ENCODE measurements around the gene NXPH1.
"Not testable (repeated sequence)": the region's sequence is repeated elsewhere in the genome, so short reads cannot be mapped to it uniquely, and the experiment has no call there.

NXPH1 gene

DNA sequence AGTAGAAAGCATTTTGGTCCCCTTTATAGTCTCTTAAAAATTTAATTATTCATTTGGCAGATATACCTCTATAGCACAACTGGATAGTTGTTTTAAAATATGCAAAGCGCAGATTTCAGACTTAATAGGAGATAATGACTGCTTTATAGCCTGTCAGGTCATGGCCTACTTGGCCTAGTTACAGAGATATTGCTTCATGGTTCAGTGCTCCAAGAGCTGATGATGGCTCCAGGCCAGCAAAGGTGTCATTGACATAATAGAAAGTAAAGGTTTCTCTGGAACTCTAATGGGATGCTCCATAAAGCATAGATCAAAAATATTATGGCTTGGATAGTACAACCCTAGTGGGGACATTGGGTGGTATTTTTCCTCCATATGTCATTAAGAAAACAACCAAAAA lies 285.7 kb downstream of the NXPH1 start:
- DNase-seq (ENCODE audit: low read depth in 2 of 2), result no peak

DNA sequence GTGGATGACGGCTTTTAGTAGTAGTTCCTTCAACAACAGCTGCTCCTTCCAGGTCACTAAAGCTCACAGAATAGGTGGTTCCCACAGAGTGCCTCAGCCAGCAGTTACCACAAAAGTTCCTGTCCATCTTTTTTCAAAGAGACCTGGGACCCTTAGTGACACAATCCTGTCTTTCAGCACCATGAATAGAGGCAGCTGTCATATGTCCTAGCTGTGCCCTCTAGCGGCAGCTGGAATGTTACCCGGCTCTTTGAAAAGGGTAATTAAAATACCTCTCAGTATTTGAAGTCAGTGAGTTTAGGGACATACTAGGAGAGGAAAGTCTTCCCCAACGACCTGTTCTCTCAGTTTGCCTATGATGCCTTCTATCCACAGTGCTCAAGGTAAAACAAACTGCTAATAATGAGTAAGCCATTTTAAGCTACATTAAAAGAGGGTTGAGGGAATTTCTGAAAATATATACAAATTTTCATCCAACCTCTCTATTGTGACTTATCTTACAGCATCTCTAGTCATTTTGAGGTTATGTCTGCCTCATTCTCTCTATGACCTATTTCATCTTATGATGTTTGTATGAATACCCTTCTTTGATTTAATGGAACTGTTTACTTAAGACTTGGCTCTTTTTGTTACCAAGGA lies 290.8 kb downstream of the NXPH1 start:
- no peak for DNase-seq (ENCODE audit: low read depth in 2 of 2)

DNA sequence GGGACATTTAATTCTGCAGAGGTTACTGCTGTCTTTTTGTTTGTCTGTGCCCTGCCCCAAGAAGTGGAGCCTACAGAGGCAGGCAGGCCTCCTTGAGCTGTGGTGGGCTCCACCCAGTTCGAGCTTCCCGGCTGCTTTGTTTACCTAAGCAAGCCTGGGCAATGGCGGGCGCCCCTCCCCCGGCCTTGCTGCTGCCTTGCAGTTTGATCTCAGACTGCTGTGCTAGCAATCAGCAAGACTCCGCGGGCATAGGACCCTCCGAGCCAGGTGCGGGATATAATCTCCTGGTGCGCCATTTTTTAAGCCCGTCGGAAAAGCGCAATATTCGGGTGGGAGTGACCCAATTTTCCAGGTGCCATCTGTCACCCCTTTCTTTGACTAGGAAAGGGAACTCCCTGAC lies 298.3 kb downstream of the NXPH1 start:
- not testable (repeated sequence) for DNase-seq (ENCODE audit: low read depth in 2 of 2)

DNA sequence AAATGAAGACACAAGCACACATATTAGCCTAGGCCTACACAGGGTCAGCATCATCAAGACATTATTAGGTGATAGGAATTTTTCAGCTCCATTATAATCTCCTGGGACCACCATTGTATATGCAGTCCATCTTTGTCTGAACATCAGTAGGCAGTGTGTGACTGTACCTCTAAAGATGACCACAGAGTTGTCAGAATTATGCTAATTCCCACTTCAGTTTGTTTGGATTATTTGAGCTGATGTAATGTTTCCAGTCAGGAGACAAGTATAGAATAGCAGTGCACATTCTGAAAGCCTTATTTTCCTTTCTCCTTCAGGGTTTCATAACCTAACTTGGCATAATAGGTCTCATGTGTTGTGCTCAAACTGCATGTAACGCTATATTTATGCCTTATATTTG lies 306.4 kb downstream of the NXPH1 start:
- no peak for DNase-seq (ENCODE audit: low read depth in 2 of 2)

DNA sequence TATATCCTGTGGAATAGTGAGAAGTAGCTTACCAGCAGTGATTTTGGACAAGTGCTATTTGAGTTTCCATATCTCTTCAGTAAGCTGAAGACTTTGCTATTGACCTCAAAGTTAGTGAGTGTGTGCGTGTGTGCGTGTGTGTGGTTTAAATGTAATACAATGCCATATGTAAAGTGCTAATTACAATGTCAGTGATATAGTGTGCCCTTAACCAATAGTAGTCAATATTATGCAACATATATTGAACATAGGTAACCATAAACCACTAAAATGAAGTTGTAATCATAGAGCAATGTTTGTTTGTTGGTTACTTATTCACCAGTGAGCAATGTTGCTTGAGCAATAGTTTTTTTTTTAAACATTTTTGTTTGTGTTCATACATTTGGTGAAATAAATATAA lies 309.4 kb downstream of the NXPH1 start:
- no peak for DNase-seq (ENCODE audit: low read depth in 2 of 2)

DNA sequence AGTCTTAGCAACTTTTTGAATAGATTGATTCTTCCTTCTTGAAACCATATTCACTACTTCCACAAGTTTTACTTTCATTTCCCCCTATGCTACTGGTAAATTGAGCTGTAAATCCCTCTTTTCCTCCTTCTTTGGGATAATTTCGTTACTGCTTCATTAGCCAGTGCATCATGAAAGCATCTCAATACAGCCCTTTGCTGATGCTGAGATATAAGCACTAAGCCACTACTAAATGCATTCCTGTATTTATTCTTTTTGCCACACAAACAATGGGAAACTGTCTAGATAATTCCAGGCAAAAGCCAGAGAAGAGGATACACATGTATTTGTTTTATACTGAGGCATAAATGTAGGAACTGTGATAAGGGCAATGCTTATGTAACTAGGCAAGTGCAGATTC lies 313.9 kb downstream of the NXPH1 start:
- DNase-seq (ENCODE audit: low read depth in 2 of 2), result no peak

DNA sequence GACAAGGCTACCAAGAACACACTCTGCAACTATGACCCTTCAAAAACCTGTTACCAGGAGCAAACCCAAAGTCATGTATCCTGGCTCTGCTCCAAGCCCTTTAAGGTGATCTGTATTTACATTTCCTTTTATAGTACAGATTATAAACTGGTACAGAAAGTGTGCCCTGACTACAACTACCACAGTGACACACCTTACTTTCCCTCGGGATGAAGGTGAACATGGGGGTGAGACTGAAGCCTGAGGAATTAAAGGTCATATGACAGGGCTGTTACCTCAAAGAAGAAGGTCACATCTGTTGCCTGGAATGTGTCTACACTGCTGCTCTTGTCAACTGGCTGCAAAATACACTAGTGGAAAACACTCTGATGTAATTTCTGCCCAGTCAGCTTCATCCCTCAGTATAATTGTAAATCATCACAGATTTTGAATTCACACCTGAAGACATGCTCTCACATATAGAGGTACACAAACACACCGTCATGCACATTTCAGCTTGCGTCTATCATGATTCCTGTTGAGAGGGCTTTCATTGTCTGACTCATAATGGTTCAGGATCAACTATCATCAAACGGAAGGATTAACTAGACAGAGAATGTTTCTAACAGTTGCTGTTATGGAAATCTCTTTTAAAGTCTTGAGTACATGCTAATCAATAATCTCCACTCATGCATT lies 318.3 kb downstream of the NXPH1 start:
- DNase-seq (ENCODE audit: low read depth in 2 of 2), result no peak

DNA sequence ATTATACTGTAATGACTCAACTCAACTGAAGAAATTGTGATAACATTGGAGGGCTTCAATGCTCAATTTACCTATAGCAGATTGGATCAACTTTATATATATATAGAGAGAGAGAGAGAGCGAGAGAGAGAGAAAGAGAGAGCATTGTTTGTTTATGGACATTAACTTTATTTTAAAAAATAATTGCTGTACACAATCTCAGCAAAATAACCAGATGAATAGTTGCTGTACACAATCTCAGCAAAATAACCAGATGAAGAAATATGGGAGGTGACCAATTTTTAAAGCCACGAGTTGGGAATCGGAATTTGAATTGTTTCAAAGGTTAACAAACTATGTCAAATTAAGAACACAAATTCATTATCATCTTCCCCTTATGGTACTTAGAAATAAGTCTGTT lies 319.9 kb downstream of the NXPH1 start:
- DNase-seq (ENCODE audit: low read depth in 2 of 2), result no peak

DNA sequence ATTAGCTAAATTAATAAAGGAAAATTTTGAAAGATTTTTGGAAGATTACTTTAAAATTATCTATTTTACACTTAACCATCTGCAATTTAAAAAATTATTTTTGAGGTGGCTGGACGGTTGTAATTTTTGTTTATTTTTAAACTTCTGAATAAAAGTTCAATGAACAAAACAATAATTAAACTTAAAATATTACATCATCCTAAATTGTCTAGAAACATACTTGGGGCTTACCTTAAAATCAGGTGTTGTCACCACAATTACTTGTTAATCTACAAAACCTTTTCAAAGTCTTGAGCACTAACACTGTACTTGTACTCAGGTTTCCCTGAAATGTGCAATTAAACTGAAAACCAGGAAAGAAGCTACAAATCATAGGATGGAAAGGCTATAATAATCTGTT lies 328.3 kb downstream of the NXPH1 start:
- DNase-seq (ENCODE audit: low read depth in 2 of 2), result no peak

DNA sequence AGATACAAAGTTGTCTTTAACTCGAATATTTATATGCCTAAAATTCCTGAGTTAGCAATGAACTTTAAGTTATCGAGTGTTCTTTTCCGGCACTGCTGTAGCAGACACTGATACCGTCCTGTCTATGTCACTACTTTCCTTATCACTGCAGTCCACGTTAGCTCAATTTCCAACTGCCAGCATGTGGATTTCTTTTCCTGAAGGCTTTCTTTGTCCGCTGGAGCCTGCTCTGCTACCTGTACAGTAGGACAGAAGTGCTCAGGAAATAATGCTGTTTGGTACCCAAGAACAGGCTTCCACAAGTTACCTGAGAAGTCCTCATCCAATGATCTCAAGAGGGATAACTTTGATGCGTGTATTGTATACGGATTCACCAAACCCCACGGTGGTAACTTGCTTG lies 329.4 kb downstream of the NXPH1 start:
- DNase-seq (ENCODE audit: low read depth in 2 of 2), result no peak

DNA sequence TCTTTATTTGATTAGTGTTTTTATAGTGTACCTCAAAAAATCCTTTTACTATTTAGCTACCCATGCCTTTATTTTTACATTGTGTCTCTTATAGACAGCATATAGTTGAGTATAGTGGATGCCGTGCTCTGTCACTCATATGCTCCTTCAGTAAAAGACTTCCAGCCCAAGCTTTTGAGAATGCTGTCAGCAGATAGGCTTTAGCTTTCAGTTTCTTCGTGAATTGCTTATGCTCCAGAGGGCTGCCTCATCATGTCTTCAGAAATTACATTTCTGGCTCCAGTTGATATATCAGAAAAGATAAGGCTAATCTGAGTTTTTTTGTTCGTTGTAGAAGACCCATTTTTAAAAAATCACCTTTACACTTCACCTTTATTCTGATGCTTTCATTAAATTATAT lies 332.0 kb downstream of the NXPH1 start:
- no peak for DNase-seq (ENCODE audit: low read depth in 2 of 2)

DNA sequence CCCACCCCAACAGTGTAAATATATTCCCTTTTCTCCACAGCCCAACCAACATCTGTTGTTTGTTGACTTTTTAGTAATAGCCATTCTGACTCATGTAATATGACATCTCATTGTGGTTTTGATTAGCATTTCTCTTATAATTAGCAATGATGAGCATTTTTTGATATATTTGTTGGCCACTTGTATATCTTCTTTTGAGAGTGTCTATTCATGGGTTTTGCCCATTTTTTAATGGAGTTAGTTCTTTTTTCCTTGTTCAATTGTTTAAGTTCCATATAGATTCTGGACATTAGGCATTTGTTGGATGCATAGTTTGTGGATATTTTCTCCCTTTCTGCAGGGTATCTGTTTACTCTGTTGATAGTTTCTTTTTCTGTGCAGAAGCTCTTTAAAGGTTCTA lies 340.1 kb downstream of the NXPH1 start:
- no peak for DNase-seq (ENCODE audit: low read depth in 2 of 2)

DNA sequence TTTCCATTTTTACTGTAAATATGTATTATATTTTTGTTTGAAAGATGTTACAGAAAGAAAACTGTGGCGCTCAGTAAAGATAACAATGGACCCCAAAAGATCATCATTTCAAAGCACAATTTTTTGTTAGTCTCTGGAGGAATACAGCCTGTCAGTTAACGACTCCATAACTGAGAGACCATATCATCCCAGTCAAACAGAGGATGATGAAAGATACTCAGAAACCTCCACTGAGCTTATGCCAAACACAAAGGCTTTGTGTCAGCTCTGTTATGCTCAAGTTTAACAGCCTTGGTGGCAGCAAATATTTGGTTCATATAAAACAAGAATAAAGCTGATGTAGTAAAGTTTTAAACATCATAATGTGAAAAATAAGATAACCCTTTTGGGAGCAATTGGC lies 345.1 kb downstream of the NXPH1 start:
- no peak for DNase-seq (ENCODE audit: low read depth in 2 of 2)

DNA sequence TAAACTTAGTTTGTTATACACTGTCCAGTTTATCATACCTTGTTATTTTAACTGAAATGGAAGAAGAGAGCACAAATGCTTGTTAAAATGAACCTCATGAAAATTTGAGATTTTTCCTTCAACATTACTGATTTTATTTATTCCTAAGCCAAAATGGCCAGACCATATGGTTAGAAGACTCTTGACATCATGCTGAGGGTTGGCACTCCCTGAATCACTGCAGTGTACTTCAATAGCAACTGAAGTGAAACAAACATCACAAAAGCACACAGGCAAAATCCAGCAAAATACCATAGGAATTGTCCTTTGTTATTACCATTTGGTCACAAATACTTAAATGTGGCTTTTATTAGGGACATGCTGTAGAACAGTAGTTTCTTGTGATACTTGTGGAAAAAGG lies 347.8 kb downstream of the NXPH1 start:
- no peak for DNase-seq (ENCODE audit: low read depth in 2 of 2)

DNA sequence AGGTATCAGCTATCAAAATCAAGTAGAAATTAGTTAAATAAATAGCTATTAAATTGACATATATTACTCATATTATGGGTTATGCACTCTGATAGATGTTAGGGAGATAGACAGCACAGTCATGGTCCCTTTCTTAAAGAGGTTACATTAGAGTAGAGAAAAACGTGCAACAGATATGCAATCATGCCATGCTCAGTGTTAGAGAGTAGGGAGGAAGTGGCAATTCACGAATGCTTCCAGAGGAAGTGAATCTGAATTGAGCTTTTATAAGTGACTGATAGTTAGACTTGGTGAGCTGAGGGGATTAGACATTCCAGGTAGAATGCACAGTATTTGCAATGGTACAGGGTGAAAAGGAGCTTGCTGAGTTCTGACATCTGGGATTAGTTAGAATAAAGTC lies 349.8 kb downstream of the NXPH1 start:
- DNase-seq (ENCODE audit: low read depth in 2 of 2), result no peak

DNA sequence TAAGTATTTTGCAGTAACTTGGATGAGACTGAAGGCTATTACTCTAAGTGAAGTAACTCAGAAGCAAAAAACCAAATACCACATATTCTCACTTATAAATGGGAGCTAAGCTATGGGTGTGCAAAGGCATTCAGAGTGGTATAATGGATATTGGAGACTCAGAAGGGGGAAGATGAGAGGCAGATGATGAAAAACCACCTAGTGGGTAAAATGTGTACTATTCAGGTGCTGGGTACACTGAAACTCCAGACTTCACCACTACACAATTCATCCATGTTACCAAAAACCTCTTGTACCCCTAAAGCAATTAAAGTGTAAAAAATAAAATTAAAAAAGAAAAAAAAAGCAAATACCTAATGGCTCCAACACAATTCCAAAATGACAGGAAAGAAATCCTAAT lies 351.7 kb downstream of the NXPH1 start:
- DNase-seq (ENCODE audit: low read depth in 2 of 2), result no peak

DNA sequence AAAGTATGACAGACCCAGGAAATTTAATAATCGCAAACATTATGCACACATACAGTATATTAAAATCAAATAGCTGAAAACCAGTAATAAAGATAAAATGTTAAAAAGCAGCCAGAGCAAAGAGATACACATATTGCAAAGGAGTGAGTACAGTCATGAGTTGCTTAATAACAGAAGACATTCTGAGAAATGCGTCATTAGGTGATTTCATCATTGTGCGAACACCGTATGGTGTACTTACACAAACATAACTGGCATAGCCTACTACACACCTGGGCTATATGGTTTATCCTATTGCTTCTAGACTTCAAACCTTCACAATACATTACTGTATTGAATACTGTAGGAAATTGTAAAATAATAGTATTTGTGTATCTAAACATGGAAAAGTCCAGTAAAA lies 367.6 kb downstream of the NXPH1 start:
- DNase-seq (ENCODE audit: low read depth in 2 of 2), result no peak
